ENCODE data around the gene SZT2. TPM values are rescaled to one million over a fixed set of nuclear protein-coding genes. Genes with fewer than 3 reads are reported as not detected.

Gene SZT2
- total and polyA plus RNA-seq, 2 donors (not counting 1 experiment from before 2014, with no cell fraction given), result 7.1 to 26.9 TPM

- no peak overlapping the region for H3K4me2 ChIP-seq (ENCODE audit: extremely low read depth, insufficient read depth, low read length)
- no peaks in the 10 kb centered on the region for H3K9me3 ChIP-seq (ENCODE audit: control insufficient read depth, insufficient read depth, low read depth, low read length)
- no peak overlapping the region for H3K27ac ChIP-seq (ENCODE audit: insufficient read depth, low read length)
- H4K20me1 ChIP-seq (ENCODE audit: control insufficient read depth, extremely low read depth, insufficient read depth, low read length), result no peaks in the 10 kb centered on the region
- H2AFZ ChIP-seq (ENCODE audit: low read length), result no peak overlapping the region
- no peak for DNase-seq (ENCODE audit: low read depth in 2 of 2)
- peaks cover 7% of the 10 kb centered on the region for H3K79me2 ChIP-seq (ENCODE audit: control insufficient read depth, insufficient read depth, low read length)
- no peaks in the 10 kb centered on the region for H3K36me3 ChIP-seq (ENCODE audit: control insufficient read depth, insufficient read depth, low read length)
- no peaks in the 10 kb centered on the region for H3K27me3 ChIP-seq (ENCODE audit: control insufficient read depth, insufficient read depth, low read length)
- H3K9ac ChIP-seq (ENCODE audit: insufficient read depth, low read length), result no peak overlapping the region
- no peak overlapping the region for H3K4me3 ChIP-seq (replicated peaks in 1 of 4; ENCODE audit: control extremely low read depth in 1 of 4, insufficient read depth in 1 of 4, low read depth in 3 of 4, low read length in 4 of 4)
- no peak for TF ChIP-seq CTCF (conservative IDR thresholded peaks at IDR 0.05 in 1 of 2, IDR thresholded peaks at IDR 0.05 in 1 of 2; ENCODE audit: low read depth in 1 of 2, low read length in 2 of 2)
- TF ChIP-seq EZH2 (IDR thresholded peaks at IDR 0.05; ENCODE audit: low read length, missing control alignments), result no peak
- peaks cover 7% of the 10 kb centered on the region for H3K4me1 ChIP-seq (ENCODE audit: control insufficient read depth, extremely low read depth, insufficient read depth, low read length)
These were observed 35.2 kb upstream of the SZT2 start for GRCh38 chr1:43354471-43354870.

- peaks cover 11% of the 10 kb centered on the region for H3K79me2 ChIP-seq (ENCODE audit: control insufficient read depth, insufficient read depth, low read length)
- H3K4me3 ChIP-seq (replicated peaks in 1 of 4; ENCODE audit: control extremely low read depth in 1 of 4, insufficient read depth in 1 of 4, low read depth in 3 of 4, low read length in 4 of 4), result no peak overlapping the region
- H3K9me3 ChIP-seq (ENCODE audit: control insufficient read depth, insufficient read depth, low read depth, low read length), result no peaks in the 10 kb centered on the region
- no peaks in the 10 kb centered on the region for H4K20me1 ChIP-seq (ENCODE audit: control insufficient read depth, extremely low read depth, insufficient read depth, low read length)
- H2AFZ ChIP-seq (ENCODE audit: low read length), result no peak overlapping the region
- no peaks in the 10 kb centered on the region for H3K27me3 ChIP-seq (ENCODE audit: control insufficient read depth, insufficient read depth, low read length)
- DNase-seq (ENCODE audit: low read depth in 2 of 2), result peak in 1 of 2 donors; percentile 44
- TF ChIP-seq EZH2 (IDR thresholded peaks at IDR 0.05; ENCODE audit: low read length, missing control alignments), result no peak
- no peak for TF ChIP-seq CTCF (conservative IDR thresholded peaks at IDR 0.05 in 1 of 2, IDR thresholded peaks at IDR 0.05 in 1 of 2; ENCODE audit: low read depth in 1 of 2, low read length in 2 of 2)
- no peaks in the 10 kb centered on the region for H3K36me3 ChIP-seq (ENCODE audit: control insufficient read depth, insufficient read depth, low read length)
- H3K4me2 ChIP-seq (ENCODE audit: extremely low read depth, insufficient read depth, low read length), result no peak overlapping the region
- peaks cover 9% of the 10 kb centered on the region for H3K4me1 ChIP-seq (ENCODE audit: control insufficient read depth, extremely low read depth, insufficient read depth, low read length)
- H3K27ac ChIP-seq (ENCODE audit: insufficient read depth, low read length), result no peak overlapping the region
- no peak overlapping the region for H3K9ac ChIP-seq (ENCODE audit: insufficient read depth, low read length)
These were observed 34.8 kb upstream of the SZT2 start for GRCh38 chr1:43354936-43355335.

- TF ChIP-seq CTCF (conservative IDR thresholded peaks at IDR 0.05 in 1 of 2, IDR thresholded peaks at IDR 0.05 in 1 of 2; ENCODE audit: low read depth in 1 of 2, low read length in 2 of 2), result no peak
- TF ChIP-seq EZH2 (IDR thresholded peaks at IDR 0.05; ENCODE audit: low read length, missing control alignments), result no peak
- H3K9ac ChIP-seq (ENCODE audit: insufficient read depth, low read length), result no peak overlapping the region
- no peak overlapping the region for H3K4me2 ChIP-seq (ENCODE audit: extremely low read depth, insufficient read depth, low read length)
- H4K20me1 ChIP-seq (ENCODE audit: control insufficient read depth, extremely low read depth, insufficient read depth, low read length), result no peaks in the 10 kb centered on the region
- no peak for DNase-seq (ENCODE audit: low read depth in 2 of 2)
- H3K4me3 ChIP-seq (replicated peaks in 1 of 4; ENCODE audit: control extremely low read depth in 1 of 4, insufficient read depth in 1 of 4, low read depth in 3 of 4, low read length in 4 of 4), result no peak overlapping the region
- H3K79me2 ChIP-seq (ENCODE audit: control insufficient read depth, insufficient read depth, low read length), result peaks cover 34% of the 10 kb centered on the region
- no peaks in the 10 kb centered on the region for H3K27me3 ChIP-seq (ENCODE audit: control insufficient read depth, insufficient read depth, low read length)
- peaks cover 15% of the 10 kb centered on the region for H3K4me1 ChIP-seq (ENCODE audit: control insufficient read depth, extremely low read depth, insufficient read depth, low read length)
- H3K36me3 ChIP-seq (ENCODE audit: control insufficient read depth, insufficient read depth, low read length), result peaks cover 15% of the 10 kb centered on the region
- no peaks in the 10 kb centered on the region for H3K9me3 ChIP-seq (ENCODE audit: control insufficient read depth, insufficient read depth, low read depth, low read length)
- no peak overlapping the region for H3K27ac ChIP-seq (ENCODE audit: insufficient read depth, low read length)
- no peak overlapping the region for H2AFZ ChIP-seq (ENCODE audit: low read length)
These were observed 32.4 kb upstream of the SZT2 start for GRCh38 chr1:43357251-43357650.
